ENCODE measurements around the gene MYBPH.

DNA sequence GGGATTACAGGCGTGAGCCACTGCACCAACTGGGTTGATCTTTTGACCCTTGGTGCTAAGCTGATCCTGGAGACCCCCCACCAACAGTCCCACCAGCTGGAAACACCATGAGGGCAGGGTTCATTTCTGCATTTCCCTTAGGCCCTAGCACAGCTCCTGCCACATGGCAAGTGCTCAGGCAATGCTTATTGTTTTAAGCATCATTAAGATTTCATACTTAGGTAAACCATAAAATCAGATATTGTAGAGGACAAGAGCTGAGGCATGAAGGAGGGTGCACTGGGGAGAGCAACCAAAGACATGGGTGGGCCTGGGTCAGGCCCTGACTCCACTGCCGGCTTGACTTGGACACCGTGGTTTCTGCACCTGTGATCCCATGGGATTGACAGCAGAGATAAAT lies 36.2 kb upstream of the MYBPH start:
- no peak for TF ChIP-seq HES2 (IDR thresholded peaks at IDR 0.05)
- TF ChIP-seq CBX8 (IDR thresholded peaks at IDR 0.05), result no peak
- TF ChIP-seq REST (IDR thresholded peaks at IDR 0.05), result no peak
- no peak for TF ChIP-seq POLR2AphosphoS2 (conservative IDR thresholded peaks at IDR 0.05; ENCODE audit: low read length)
- TF ChIP-seq, protein P1, sequence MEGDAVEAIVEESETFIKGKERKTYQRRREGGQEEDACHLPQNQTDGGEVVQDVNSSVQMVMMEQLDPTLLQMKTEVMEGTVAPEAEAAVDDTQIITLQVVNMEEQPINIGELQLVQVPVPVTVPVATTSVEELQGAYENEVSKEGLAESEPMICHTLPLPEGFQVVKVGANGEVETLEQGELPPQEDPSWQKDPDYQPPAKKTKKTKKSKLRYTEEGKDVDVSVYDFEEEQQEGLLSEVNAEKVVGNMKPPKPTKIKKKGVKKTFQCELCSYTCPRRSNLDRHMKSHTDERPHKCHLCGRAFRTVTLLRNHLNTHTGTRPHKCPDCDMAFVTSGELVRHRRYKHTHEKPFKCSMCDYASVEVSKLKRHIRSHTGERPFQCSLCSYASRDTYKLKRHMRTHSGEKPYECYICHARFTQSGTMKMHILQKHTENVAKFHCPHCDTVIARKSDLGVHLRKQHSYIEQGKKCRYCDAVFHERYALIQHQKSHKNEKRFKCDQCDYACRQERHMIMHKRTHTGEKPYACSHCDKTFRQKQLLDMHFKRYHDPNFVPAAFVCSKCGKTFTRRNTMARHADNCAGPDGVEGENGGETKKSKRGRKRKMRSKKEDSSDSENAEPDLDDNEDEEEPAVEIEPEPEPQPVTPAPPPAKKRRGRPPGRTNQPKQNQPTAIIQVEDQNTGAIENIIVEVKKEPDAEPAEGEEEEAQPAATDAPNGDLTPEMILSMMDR (IDR thresholded peaks at IDR 0.05), result no peak
- TF ChIP-seq EHMT2 (IDR thresholded peaks at IDR 0.05; ENCODE audit: low read depth), result no peak
- TF ChIP-seq TP53 (CRISPR knock-in tag; IDR thresholded peaks at IDR 0.05), result no peak
- TF ChIP-seq POLR2A (IDR thresholded peaks at IDR 0.05; ENCODE audit: low read length), result no peak
- no peak for TF ChIP-seq HDAC2 (IDR thresholded peaks at IDR 0.05)
